IMR-90 (cell line): ENCODE measurements around the gene TBC1D22A. TPM values are rescaled to one million over a fixed set of nuclear protein-coding genes. Genes with fewer than 3 reads are reported as not detected.

Source experiments
- ATAC-seq: fragments of 200-7000 bp; cut with Tn5 transposase; 2 replicates; pipeline ENCODE4 v1.9.1; 2020; ENCODE audit warnings: low read depth, mild to moderate bottlenecking, moderate library complexity
- BruUV-seq: library from RNA; stranded (reverse); fragments of 400-500 nt; replicated peaks from 2 replicates; lab custom pipeline; 2021; lab: Mats Ljungman, UMichigan
- CTCF ChIA-PET: fragments of 300-600 bp; formaldehyde crosslinking; extraction: SDS; loops from one replicate; lab custom pipeline; 2021; ENCODE audit warnings: antibody characterized with exemption; lab: Yijun Ruan, JAX
- POLR2A ChIA-PET: fragments of 300-600 bp; sonication (Branson Sonifier 250); formaldehyde crosslinking; loops from one replicate; lab custom pipeline; 2022; ENCODE audit warnings: antibody characterized with exemption; ENCODE audit not compliant: unreplicated experiment; lab: Charles Lee
- DNase-seq: peaks from one replicate; pipeline ENCODE4 v3.0.0; 2013
- H2AFZ ChIP-seq: replicated peaks from 2 replicates; pipeline ENCODE3; 2013; ENCODE audit warnings: low read length, mild to moderate bottlenecking; ENCODE audit not compliant: poor library complexity
- H2AK5ac ChIP-seq: 2 replicates; pipeline ENCODE4 v1.6.1; 2013; ENCODE audit warnings: low read depth, low read length, inconsistent platforms
- H2AK9ac ChIP-seq: replicated peaks from 2 replicates; pipeline ENCODE3; 2013; ENCODE audit warnings: mild to moderate bottlenecking, low read depth, low read length, moderate library complexity; ENCODE audit not compliant: poor library complexity
- H2BK120ac ChIP-seq: 2 replicates; pipeline ENCODE4 v1.6.1; 2013; ENCODE audit warnings: low read depth, low read length, inconsistent platforms
- H2BK15ac ChIP-seq: 3 replicates; pipeline ENCODE4 v1.6.1; 2013; ENCODE audit warnings: low read depth, low read length, inconsistent platforms
- H2BK20ac ChIP-seq: 2 replicates; pipeline ENCODE4 v1.6.1; 2013; ENCODE audit warnings: low read depth, mild to moderate bottlenecking, inconsistent platforms, low read length, moderate library complexity
- H2BK5ac ChIP-seq: 2 replicates; pipeline ENCODE4 v1.6.1; 2013; ENCODE audit warnings: mild to moderate bottlenecking, low read depth, low read length, inconsistent platforms; ENCODE audit not compliant: poor library complexity, severe bottlenecking
- H3K14ac ChIP-seq: replicated peaks from 2 replicates; pipeline ENCODE4 v1.6.1; 2013; ENCODE audit warnings: low read depth, low read length, inconsistent platforms
- H3K18ac ChIP-seq: 2 replicates; pipeline ENCODE4 v1.6.1; 2013; ENCODE audit warnings: low read depth, low read length, control low read depth
- H3K23ac ChIP-seq: 2 replicates; pipeline ENCODE4 v1.6.1; 2013; ENCODE audit warnings: low read depth, low read length, inconsistent platforms
- H3K27ac ChIP-seq: 2 replicates; pipeline ENCODE4 v1.5.1; 2013; ENCODE audit warnings: mild to moderate bottlenecking, control low read depth, low read length; ENCODE audit not compliant: insufficient read depth
- H3K27me3 ChIP-seq: 2 replicates; pipeline ENCODE4 v1.6.1; 2013; ENCODE audit warnings: low read length; ENCODE audit not compliant: control insufficient read depth, insufficient read depth
- H3K36me3 ChIP-seq: 2 replicates; pipeline ENCODE4 v1.6.1; 2013; ENCODE audit warnings: low read length, mixed read lengths; ENCODE audit not compliant: control insufficient read depth, insufficient read depth
- H3K4ac ChIP-seq: 2 replicates; pipeline ENCODE4 v1.6.1; 2013; ENCODE audit warnings: low read depth, low read length, inconsistent platforms
- H3K4me1 ChIP-seq: 2 replicates; pipeline ENCODE4 v1.6.1; 2013; ENCODE audit warnings: low read length, mixed read lengths; ENCODE audit not compliant: control insufficient read depth, insufficient read depth
- H3K4me2 ChIP-seq: 2 replicates; pipeline ENCODE4 v1.6.1; 2013; ENCODE audit warnings: low read depth, mild to moderate bottlenecking, control low read depth, low read length, moderate library complexity
- H3K4me3 ChIP-seq: 2 replicates; pipeline ENCODE4 v1.5.1; 2013; ENCODE audit warnings: low read depth, mild to moderate bottlenecking, control low read depth, low read length, moderate library complexity; ENCODE audit not compliant: insufficient read depth
- H3K56ac ChIP-seq: 2 replicates; pipeline ENCODE4 v1.6.1; 2013; ENCODE audit warnings: low read length, inconsistent platforms; ENCODE audit not compliant: insufficient read depth; ENCODE audit errors: extremely low read depth
- H3K79me1 ChIP-seq, 2 experiments: 2 replicates each; pipeline ENCODE4 v1.6.1; 2013; ENCODE audit warnings: low read length in 2 of 2, inconsistent platforms in 1 of 2, low read depth in 1 of 2
- H3K9ac ChIP-seq: 2 replicates; pipeline ENCODE4 v1.6.1; 2013; ENCODE audit warnings: low read depth, low read length, control low read depth
- H3K9me1 ChIP-seq: 2 replicates; pipeline ENCODE4 v1.6.1; 2013; ENCODE audit warnings: low read length, inconsistent platforms; ENCODE audit not compliant: insufficient read depth
- H3K9me3 ChIP-seq: 2 replicates; pipeline ENCODE4 v1.6.1; 2013; ENCODE audit warnings: low read length; ENCODE audit not compliant: control insufficient read depth, insufficient read depth
- H4K20me1 ChIP-seq: 2 replicates; pipeline ENCODE4 v1.6.1; 2013; ENCODE audit warnings: low read length, inconsistent platforms; ENCODE audit not compliant: insufficient read depth
- H4K5ac ChIP-seq: 2 replicates; pipeline ENCODE4 v1.6.1; 2013; ENCODE audit warnings: mild to moderate bottlenecking, low read depth, low read length, control low read depth
- H4K8ac ChIP-seq, 2 experiments: 2 replicates each; pipeline ENCODE4 v1.6.1; 2013; ENCODE audit warnings: low read depth in 2 of 2, low read length in 2 of 2, control low read depth in 1 of 2, inconsistent platforms in 1 of 2
- H4K91ac ChIP-seq: 2 replicates; pipeline ENCODE4 v1.6.1; 2013; ENCODE audit warnings: low read depth, low read length, inconsistent platforms; ENCODE audit not compliant: insufficient read depth
- BHLHE40 ChIP-seq: fragments of 150-350 bp; IDR thresholded peaks from 2 replicates; pipeline ENCODE4 v1.6.1; 2016; ENCODE audit warnings: mild to moderate bottlenecking, low read depth, low read length
- CHD1 ChIP-seq: IDR thresholded peaks from 2 replicates; pipeline ENCODE4 v1.6.1; 2012; ENCODE audit warnings: low read depth, low read length, improper control_type of control experiment
- CTCF ChIP-seq: conservative IDR thresholded peaks from 2 replicates; pipeline ENCODE4 v1.5.1; 2012; ENCODE audit warnings: mild to moderate bottlenecking, low read depth, low read length, improper control_type of control experiment
- POLR2A ChIP-seq: IDR thresholded peaks from 2 replicates; pipeline ENCODE4 v1.6.1; 2012; ENCODE audit warnings: mild to moderate bottlenecking, low read depth, low read length
- RAD21 ChIP-seq: IDR thresholded peaks from 2 replicates; pipeline ENCODE4 v1.6.1; 2012; ENCODE audit warnings: low read length, improper control_type of control experiment
- SMC3 ChIP-seq: fragments of 150-350 bp; IDR thresholded peaks from 2 replicates; pipeline ENCODE4 v1.6.1; 2016; ENCODE audit warnings: low read depth, mild to moderate bottlenecking, antibody characterized with exemption, low read length, moderate library complexity
- WGBS, 2 experiments: methylation state at CpG; one replicate each; pipeline versions ENCODE4 v1.1.5 to v1.1.7; 2013; ENCODE audit warnings: missing lambda C conversion rate in 2 of 2; ENCODE audit not compliant: insufficient read length in 1 of 2; ENCODE audit errors: extremely low coverage in 2 of 2; 5-methylcytosine and 5-hydroxymethylcytosine counted together
- dilution Hi-C: fragments of 300-500 bp; cut with HindIII; formaldehyde crosslinking; loops from one replicate; pipeline ENCODE4 v1.14.3; 2018; ENCODE audit warnings: low sequenced_read_pairs; ENCODE audit not compliant: unreplicated experiment
- in situ Hi-C: fragments of 300-500 bp; cut with MboI; formaldehyde crosslinking; loops from 3 replicates; pipeline ENCODE4 v1.14.3; 2019; ENCODE audit warnings: low sequenced_read_pairs, inconsistent platforms, mixed read lengths
- intact Hi-C: fragments of 100-400 bp; cut with micrococcal nuclease; formaldehyde crosslinking; loops from 2 replicates; pipeline ENCODE4 v1.10.0; 2022
- polyA plus RNA-seq, 3 experiments: library from polyadenylated mRNA; depleted of rRNA; stranded (reverse); fragments of >200 nt; gene quantifications; 2 replicates each; pipeline ENCODE4 v1.2.3, GENCODE V29; 2012; ENCODE audit warnings: low replicate concordance in 1 of 3
- total RNA-seq: library from RNA; depleted of rRNA; stranded (reverse); fragments of >200 nt; gene quantifications from 2 replicates; pipeline ENCODE4 v1.2.3, GENCODE V29; 2012

Gene TBC1D22A
- total and polyA plus RNA-seq, 2 of the 4 experiments (the other 2 are of a cell fraction) = 9.0 to 16.7 TPM

DNA sequence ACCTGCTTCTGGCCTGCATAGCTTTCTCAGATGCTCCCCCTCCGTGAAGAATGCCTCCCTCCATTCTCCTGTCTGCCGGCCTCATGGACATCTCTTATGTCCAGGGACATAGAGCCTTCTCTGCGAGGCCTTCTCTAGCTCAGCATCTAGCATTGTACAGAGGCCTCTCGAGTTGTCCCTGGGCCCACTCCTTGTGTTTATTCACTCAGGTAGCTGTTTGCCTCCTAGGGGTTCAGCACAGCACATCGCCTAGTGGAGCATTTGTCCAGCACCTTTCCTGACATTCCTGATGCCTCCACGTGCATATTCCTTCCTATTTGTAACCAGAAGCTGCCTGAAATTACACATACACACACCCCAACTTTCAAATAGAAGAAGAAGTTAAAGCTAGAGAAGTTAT lies 101.3 kb downstream of the TBC1D22A start:
- dilution Hi-C loops (no loop called here), in situ Hi-C loops (no loop called here), intact Hi-C loops (no loop called here)
- no peak overlapping the region for H2BK20ac ChIP-seq
- no peaks in the 10 kb centered on the region for H3K27me3 ChIP-seq
- no peak overlapping the region for H2AK5ac ChIP-seq
- no peak for DNase-seq
- no peak overlapping the region for H3K18ac ChIP-seq
- ChIA-PET POLR2A (no interaction called here), CTCF (interaction anchor here (0.7 kb wide), 1 partner anchor 269 kb away, joined by 3 read pairs; no protein-coding TSS in a partner anchor)
- no peaks in the 10 kb centered on the region for H3K9me3 ChIP-seq
- H2AK9ac ChIP-seq = no peak overlapping the region
- H2BK15ac ChIP-seq = no peak overlapping the region
- TF ChIP-seq POLR2A (no peak), CTCF (no peak), SMC3 (no peak), CHD1 (no peak), RAD21 (no peak), BHLHE40 (no peak)
- H3K36me3 ChIP-seq = no peaks in the 10 kb centered on the region
- no peak for ATAC-seq
- H2AFZ ChIP-seq = no peak overlapping the region
- BruUV-seq = no TSS peak
- H4K8ac ChIP-seq = no peak overlapping the region
- no peak overlapping the region for H3K9ac ChIP-seq
- H3K56ac ChIP-seq = no peak overlapping the region
- no peak overlapping the region for H3K23ac ChIP-seq
- peaks cover 19% of the 10 kb centered on the region for H3K9me1 ChIP-seq
- WGBS, 2 experiments = 93% methylated on average over 3 of the region's 6 CpGs; no CpG with 5 or more reads in 1 of the 2 experiments
- no peak overlapping the region for H3K4ac ChIP-seq
- H2BK120ac ChIP-seq = no peak overlapping the region
- peaks cover 10 to 46% of the 10 kb centered on the region in 2 experiments; a peak in 3 of 4 replicates for H3K79me1 ChIP-seq
- H2BK5ac ChIP-seq = no peak overlapping the region
- no peak overlapping the region for H4K5ac ChIP-seq
- no peak overlapping the region for H3K4me3 ChIP-seq
- H4K91ac ChIP-seq = no peak overlapping the region
- H3K4me2 ChIP-seq = no peak overlapping the region
- no peak overlapping the region for H3K27ac ChIP-seq
- peaks cover 20% of the 10 kb centered on the region for H4K20me1 ChIP-seq
- no peak overlapping the region for H3K14ac ChIP-seq
- peaks cover 2% of the 10 kb centered on the region; the same call in 1 of the 2 replicates for H3K4me1 ChIP-seq
